COLO668 (cell line): ENCODE measurements around the gene PPL.

ENCODE experiments used
- DNase-seq: peaks from one replicate; lab custom pipeline; 2025; ENCODE audit not compliant: unreplicated experiment; lab: John Stamatoyannopoulos, UW

The PPL gene

DNA sequence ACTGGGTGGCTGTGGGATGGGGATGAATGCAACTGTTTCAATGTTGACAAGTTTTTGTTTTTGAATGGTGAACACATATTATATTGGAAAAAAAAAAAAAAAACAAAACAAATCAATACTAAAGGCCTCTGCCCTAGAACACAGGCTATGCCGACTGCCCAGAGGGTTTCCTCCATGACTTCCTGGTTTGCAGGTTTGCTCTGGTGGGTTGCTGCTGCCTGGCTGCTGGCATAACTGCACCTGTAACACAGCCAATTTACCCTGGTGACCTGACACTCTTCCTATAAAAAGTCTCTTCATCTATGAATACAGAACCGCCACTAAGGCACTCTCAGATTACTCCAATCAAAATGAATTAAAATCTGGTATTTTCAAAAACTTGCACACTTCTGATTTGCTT is 100.2 kb downstream of the PPL start:
- DNase-seq = no peak

DNA sequence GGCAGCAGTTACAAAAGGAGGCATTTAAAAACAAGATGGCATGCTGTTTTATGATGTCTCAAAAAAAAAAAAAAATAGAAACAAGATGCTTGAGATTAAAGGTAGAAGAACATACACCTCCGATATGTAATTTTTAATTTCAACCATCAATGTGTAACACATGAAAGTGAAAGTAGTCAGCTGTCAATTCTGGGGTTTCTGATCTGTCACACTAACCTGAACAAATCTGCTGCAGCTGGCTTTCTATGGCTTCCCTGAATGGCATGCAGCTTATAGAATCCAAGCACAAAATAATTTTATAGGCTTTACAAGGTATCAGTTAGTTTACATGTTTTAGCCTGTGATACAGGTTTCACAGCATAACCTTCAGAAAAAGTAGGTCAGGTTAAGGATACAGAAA is 103.4 kb downstream of the PPL start:
- DNase-seq = no peak

DNA sequence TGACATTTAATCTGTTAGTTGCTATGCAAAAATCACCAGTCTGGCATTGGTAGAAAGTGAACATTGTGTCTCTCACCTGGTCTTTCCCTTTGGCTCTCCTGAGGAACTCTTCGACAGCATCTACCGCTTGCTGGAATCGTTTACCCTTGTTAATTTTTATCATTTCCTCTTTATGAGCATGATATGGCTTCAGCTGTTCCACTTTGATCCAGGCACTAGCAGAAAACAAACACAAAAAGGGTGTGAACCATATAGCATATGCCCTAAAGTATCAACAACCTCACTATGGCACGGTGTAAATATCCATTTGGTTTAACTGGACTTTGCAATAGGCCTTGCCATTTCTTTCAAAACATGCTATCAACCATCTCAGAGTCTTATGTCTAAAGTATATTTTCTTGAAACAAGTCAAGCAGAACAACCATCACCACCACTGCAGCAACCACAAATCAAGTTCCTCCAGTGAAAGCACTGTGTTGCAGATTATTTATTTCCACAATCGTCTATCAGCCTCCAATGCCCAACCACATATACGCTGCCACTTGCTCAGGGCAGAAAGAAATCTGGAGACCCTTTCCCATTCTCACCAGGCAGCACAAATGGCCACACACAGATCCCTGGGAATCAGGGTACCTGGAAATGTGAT is 104.1 kb downstream of the PPL start:
- no peak for DNase-seq
